Measurements from ENCODE around the gene HYI.

HYI gene

GRCh38 chr1:43468414-43468813, 14.7 kb upstream of the HYI start:
- Histone ChIP-seq H3K9me3 (no peaks in the 10 kb centered on the region), H3K27me3 (no peaks in the 10 kb centered on the region), H3K36me3 (no peaks in the 10 kb centered on the region), H3K4me1 (no peaks in the 10 kb centered on the region), H3K4me3 (ENCODE audit: low read depth, low read length) (no peak overlapping the region)
- TF ChIP-seq CTCF (IDR thresholded peaks at IDR 0.05; ENCODE audit: low read depth, low read length): no peak
- no peak for DNase-seq

- Histone ChIP-seq H3K9me3 (no peaks in the 10 kb centered on the region), H3K27me3 (no peaks in the 10 kb centered on the region), H3K4me1 (no peaks in the 10 kb centered on the region), H3K4me3 (ENCODE audit: low read depth, low read length) (no peak overlapping the region), H3K36me3 (no peaks in the 10 kb centered on the region)
- TF ChIP-seq CTCF (IDR thresholded peaks at IDR 0.05; ENCODE audit: low read depth, low read length): no peak
- DNase-seq: no peak
Measured at GRCh38 chr1:43466403-43466802, 12.7 kb upstream of the HYI start.

- Histone ChIP-seq H3K27me3 (no peaks in the 10 kb centered on the region), H3K4me3 (ENCODE audit: low read depth, low read length) (no peak overlapping the region)
- no peak for DNase-seq
Measured at GRCh38 chr1:43465505-43466067, 11.9 kb upstream of the HYI start.

GRCh38 chr1:43464681-43465504, 11.2 kb upstream of the HYI start:
- Histone ChIP-seq H3K4me1 (no peaks in the 10 kb centered on the region), H3K9me3 (no peaks in the 10 kb centered on the region), H3K27me3 (no peaks in the 10 kb centered on the region), H3K36me3 (no peaks in the 10 kb centered on the region), H3K4me3 (ENCODE audit: low read depth, low read length) (no peak overlapping the region)
- DNase-seq: no peak
- TF ChIP-seq CTCF (IDR thresholded peaks at IDR 0.05; ENCODE audit: low read depth, low read length): no peak

More at GRCh38 chr1:43465505-43466067, 11.9 kb upstream of the HYI start:
- no peak for TF ChIP-seq CTCF (IDR thresholded peaks at IDR 0.05; ENCODE audit: low read depth, low read length)
- Histone ChIP-seq H3K4me1 (no peaks in the 10 kb centered on the region), H3K36me3 (no peaks in the 10 kb centered on the region), H3K9me3 (no peaks in the 10 kb centered on the region)

- no peak for TF ChIP-seq CTCF (IDR thresholded peaks at IDR 0.05; ENCODE audit: low read depth, low read length)
- H3K4me3 ChIP-seq (ENCODE audit: low read depth, low read length): no peak overlapping the region
Measured at GRCh38 chr1:43463479-43463878, 9.7 kb upstream of the HYI start.

More at GRCh38 chr1:43463479-43463878, 9.7 kb upstream of the HYI start:
- DNase-seq: no peak
- Histone ChIP-seq H3K27me3 (peaks cover 3% of the 10 kb centered on the region; the same call in 1 of the 2 replicates), H3K36me3 (no peaks in the 10 kb centered on the region), H3K4me1 (no peaks in the 10 kb centered on the region), H3K9me3 (no peaks in the 10 kb centered on the region)

Measured in BE2C (cell line).